Umbilical cord (tissue), 2 donors: ENCODE data around the gene FLOT2. TPM values are rescaled to one million over a fixed set of nuclear protein-coding genes. Genes with fewer than 3 reads are reported as not detected.
"Not testable (repeated sequence)": the region's sequence is repeated elsewhere in the genome, so short reads cannot be mapped to it uniquely, and the experiment has no call there.

Experiments
- DNase-seq: peaks from one replicate; pipeline ENCODE4 v3.0.0-alpha.2; 2015; ENCODE audit warnings: low spot score
- total RNA-seq: library from RNA; depleted of rRNA; stranded (reverse); fragments of >200 nt; gene quantifications from one replicate; pipeline ENCODE4 v1.2.3, GENCODE V29; 2014; ENCODE audit warnings: low replicate concordance; ENCODE audit not compliant: insufficient read depth

FLOT2 gene
- total RNA-seq, 1 donor from 2014 or later = 18.8 TPM

DNA sequence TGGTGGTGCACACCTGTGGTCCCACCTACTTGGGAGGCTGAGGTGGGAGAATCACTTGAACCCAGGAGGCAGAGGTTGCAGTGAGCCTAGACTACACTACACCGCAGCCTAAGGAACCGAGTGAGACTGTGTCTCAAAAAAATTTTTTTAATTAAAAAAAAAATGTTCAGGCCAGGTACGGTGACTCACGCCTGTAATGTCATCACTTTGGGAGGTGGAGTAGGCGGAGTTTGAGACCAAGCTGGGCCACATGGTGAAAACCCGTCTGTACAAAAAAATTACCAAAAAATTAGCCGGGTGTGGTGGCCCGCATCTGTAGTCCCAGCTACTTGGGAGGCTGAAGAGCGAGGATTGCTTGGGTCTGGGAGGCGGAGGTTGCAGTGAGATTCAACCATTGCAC is 51.3 kb downstream of the FLOT2 start:
- DNase-seq = no peak

DNA sequence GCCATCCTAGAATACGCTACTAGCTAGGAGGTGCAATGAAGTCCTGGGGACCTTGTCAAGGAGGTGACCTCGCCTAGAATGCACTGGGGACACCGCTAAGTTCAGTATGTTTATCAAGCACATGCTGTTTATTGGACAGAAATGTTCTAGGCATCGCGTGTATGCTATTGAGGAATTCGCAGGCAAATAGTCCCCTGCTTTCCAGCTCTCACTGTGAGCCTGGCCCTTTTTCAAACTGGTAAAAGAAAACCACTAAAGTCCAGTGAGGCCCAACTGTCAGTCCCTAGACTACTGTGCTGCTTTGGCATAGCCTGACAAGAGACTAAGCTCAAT is 53.8 kb downstream of the FLOT2 start:
- no peak for DNase-seq

DNA sequence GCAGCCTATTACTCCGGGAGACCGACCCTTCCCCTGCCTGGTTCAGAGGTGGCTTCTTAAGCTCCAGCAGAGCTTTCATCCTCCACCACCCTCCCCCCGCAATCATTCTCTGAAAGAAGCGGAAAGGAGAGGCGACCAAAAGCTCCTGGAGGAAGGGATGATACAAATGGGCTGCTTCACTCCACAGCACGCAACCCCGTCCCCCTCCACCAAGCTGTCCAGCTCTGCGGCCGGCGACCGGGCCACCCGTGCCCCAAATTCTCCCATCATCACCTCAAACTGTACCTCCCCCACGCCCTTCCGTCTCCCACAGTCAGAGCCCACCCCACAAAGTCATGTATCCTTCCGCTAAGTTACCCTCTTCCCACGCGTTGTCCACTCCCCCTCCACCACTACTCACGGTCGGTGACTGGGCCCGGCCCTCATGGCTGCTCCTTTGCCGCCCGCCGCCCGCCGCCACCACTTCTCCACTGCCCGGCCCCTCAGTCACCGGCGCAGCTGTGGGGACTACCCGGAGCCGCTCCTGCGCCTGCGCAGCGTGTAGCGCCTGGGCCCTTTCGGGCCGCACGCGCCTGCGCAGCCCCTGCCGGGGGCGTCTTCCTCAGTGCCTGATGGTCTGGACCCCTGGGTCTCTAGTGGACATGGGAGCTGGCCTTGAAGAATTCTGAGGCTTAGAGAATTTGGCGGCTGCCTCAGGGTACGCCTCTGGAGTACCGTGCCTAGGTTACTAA is 55.1 kb downstream of the FLOT2 start, which contains the start of gene FAM222B:
Gene FAM222B (minus strand): TSS at position 509 of the 731 bp plus-strand sequence. CDS start 76,123 bp downstream, outside the sequence.
- peak; percentile 92 for DNase-seq

DNA sequence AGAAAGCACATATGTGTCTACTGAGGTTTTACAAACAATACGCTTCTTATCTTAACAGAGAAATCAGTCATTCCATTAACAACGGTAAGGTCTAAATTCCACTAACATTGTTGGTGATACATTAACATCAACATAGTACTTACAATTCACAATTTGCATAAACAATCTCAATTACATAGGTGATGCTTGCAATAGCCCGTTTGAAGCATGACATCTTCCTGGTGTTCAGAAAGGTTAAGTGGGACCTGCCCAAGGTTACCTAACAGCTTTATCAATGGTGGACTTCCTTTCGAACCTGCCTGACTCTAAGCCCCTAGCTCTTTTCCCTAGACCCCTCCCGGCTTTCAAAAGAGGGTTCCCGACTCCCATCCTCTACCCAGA is 55.6 kb downstream of the FLOT2 start:
- DNase-seq = no peak

DNA sequence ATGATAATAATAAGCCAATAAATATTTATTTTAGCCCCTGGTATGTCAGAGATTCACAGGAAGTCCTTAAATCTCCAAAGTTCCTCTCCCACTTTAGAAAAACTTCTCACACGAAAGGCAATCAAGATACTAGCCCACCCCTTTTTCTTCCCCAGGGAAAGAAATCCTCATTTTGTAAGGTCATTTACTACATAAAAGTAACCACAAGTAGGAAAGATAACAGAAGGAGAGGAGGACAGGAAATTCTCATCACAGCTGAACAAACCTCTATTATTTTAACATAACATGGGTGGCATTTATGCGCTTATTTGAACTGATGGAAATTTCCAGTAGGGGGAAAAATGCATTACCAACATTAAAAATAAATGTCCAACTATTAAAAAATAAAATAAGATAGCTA is 58.3 kb downstream of the FLOT2 start:
- DNase-seq = no peak

DNA sequence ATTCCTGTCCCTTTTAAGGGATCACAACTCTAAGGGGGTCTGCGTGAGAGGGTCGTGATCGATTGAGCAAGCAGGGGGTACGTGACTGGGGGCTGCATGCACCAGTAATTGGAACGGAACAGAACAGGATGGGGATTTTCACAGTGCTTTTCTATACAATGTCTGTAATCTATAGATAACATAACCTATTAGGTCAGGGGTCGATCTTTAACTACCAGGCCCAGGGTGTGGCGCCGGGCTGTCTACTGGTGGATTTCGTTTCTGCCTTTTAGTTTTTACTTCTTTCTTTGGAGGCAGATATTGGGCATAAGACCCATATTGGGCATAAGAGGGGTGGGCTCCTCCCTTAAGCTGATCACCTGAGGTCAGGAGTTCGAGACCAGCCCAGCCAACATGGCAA is 61.0 kb downstream of the FLOT2 start:
- DNase-seq = not testable (repeated sequence)

DNA sequence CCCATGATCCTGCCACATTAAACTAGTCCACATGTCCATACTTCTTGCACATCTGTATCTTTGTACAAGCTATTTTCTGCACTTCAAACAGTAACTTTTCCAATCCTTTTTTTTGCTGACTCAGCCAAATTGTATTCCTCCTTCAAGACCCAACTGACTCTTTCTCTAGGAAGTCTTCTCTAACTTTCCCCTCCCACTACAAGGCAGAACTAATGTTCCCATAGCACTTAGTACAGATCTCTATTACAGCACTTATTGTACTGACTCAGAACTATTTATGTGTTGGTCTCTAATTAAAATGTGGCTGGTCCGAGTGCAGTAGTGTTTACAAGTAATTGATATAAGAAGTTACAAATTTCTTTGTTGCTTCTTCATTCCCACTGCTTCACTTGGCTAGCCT is 63.1 kb downstream of the FLOT2 start:
- no peak for DNase-seq

Other genes starting within 250 kb of the FLOT2 start
- 44.8 TPM for gene SDF2, start 235.8 kb downstream of the FLOT2 start, total RNA-seq
- 40.4 TPM for gene SUPT6H, start 235.5 kb downstream of the FLOT2 start, total RNA-seq
- gene PROCA1, start 185.8 kb downstream of the FLOT2 start, total RNA-seq = 18.1 TPM
- gene RAB34, start 179.9 kb downstream of the FLOT2 start, total RNA-seq = 149 TPM
- 698 TPM for gene RPL23A, start 177.7 kb downstream of the FLOT2 start, total RNA-seq
- 5.1 TPM for gene TLCD1, start 171.5 kb downstream of the FLOT2 start, total RNA-seq
- gene NEK8, start 168.9 kb downstream of the FLOT2 start, total RNA-seq = 0.24 TPM
- 15.2 TPM for gene TRAF4, start 153.7 kb downstream of the FLOT2 start, total RNA-seq
- 0.48 TPM for gene FAM222B, start 54.9 kb downstream of the FLOT2 start, total RNA-seq
- gene ERAL1, start 42.7 kb downstream of the FLOT2 start, total RNA-seq = 8.7 TPM
- gene DHRS13, start 5.3 kb upstream of the FLOT2 start, total RNA-seq = 7.9 TPM
- gene PHF12, start 53.8 kb upstream of the FLOT2 start, total RNA-seq = 28.6 TPM
- 1.7 TPM for gene SEZ6, start 108.3 kb upstream of the FLOT2 start, total RNA-seq
- gene PIPOX, start 145.4 kb upstream of the FLOT2 start, total RNA-seq = 0.48 TPM